ENCODE results near the gene EIF5AL1. TPM values are rescaled to one million over a fixed set of nuclear protein-coding genes. Genes with fewer than 3 reads are reported as not detected.

Gene EIF5AL1
- total and polyA plus RNA-seq, 2 of the 4 experiments (the other 2 are of a cell fraction) = 1.1 to 1.4 TPM

DNA sequence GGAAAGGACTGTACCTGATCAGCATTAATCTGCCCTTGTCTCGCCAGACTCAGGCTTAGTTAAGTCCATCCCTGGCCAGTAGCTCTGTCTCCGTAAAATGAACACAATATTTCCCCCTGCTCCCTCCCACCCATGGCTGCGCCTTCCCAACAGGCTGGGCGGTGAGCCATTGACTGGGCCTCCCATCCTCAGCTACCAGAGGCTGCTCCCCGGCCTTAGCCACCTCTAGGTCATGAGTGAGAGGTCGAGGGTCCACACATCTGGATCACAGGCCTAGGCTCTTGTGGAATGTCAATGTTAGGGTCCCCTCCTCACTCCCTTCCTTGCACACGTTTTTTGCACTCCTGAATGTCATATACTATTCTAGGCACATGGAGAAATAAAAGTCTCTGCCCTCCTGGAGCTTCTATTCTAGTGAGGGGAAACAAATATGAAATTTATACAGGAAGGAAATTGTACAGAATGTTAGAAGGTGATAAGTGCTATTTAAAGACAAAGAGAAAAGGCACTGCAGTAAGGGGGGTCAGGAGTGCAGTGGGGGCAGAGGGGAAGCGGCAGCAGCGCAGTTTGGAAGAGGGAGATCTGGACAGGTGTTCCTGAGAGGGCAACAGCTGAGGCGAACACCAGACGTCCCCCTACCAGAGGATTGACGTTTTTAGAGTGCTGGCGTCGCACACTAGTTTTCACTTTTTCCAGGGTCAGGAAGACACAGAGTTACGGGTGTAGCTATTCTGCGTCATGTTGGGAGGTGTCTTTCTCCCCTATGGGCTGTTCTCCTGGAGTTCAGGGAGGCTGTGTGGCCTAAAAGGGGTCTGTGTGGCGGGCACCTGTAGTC, 17.2 kb upstream of the EIF5AL1 start:
- ATAC-seq (ENCODE audit: low read depth) = no peak
- BruUV-seq (replicated peaks) = no TSS peak
- intact Hi-C loops (cut with micrococcal nuclease) = no loop called here

More for the DNA sequence above, 17.2 kb upstream of the EIF5AL1 start:
- no peaks in the 10 kb centered on the region for H4K20me1 ChIP-seq (ENCODE audit: insufficient read depth, low read length)
- H3K9ac ChIP-seq (ENCODE audit: low read depth, low read length) = no peak overlapping the region
- no peak overlapping the region for H4K91ac ChIP-seq (ENCODE audit: insufficient read depth, low read depth, low read length)
- CTCF ChIA-PET = no interaction called here
- no peak overlapping the region for H2BK15ac ChIP-seq (ENCODE audit: low read depth, low read length)
- no peak overlapping the region for H2AK9ac ChIP-seq (replicated peaks; ENCODE audit: low read depth, low read length, poor library complexity)
- H3K9me1 ChIP-seq (ENCODE audit: insufficient read depth, low read length) = peaks cover 8% of the 10 kb centered on the region
- no peak overlapping the region for H2BK20ac ChIP-seq (ENCODE audit: low read depth, low read length)
- H3K9me3 ChIP-seq (ENCODE audit: control insufficient read depth, insufficient read depth, low read length) = no peaks in the 10 kb centered on the region
- dilution Hi-C loops (cut with HindIII; ENCODE audit: low sequenced_read_pairs, unreplicated experiment) = no loop called here
- H3K79me1 ChIP-seq (ENCODE audit: low read depth in 1 of 2, low read length in 2 of 2) = no peaks in the 10 kb centered on the region
- H2BK120ac ChIP-seq (ENCODE audit: low read depth, low read length) = no peak overlapping the region
- H2AFZ ChIP-seq (replicated peaks; ENCODE audit: low read length, poor library complexity) = no peak overlapping the region
- TF ChIP-seq CEBPB (IDR thresholded peaks at IDR 0.05; ENCODE audit: low read depth, low read length) = no peak
- TF ChIP-seq, protein P1, sequence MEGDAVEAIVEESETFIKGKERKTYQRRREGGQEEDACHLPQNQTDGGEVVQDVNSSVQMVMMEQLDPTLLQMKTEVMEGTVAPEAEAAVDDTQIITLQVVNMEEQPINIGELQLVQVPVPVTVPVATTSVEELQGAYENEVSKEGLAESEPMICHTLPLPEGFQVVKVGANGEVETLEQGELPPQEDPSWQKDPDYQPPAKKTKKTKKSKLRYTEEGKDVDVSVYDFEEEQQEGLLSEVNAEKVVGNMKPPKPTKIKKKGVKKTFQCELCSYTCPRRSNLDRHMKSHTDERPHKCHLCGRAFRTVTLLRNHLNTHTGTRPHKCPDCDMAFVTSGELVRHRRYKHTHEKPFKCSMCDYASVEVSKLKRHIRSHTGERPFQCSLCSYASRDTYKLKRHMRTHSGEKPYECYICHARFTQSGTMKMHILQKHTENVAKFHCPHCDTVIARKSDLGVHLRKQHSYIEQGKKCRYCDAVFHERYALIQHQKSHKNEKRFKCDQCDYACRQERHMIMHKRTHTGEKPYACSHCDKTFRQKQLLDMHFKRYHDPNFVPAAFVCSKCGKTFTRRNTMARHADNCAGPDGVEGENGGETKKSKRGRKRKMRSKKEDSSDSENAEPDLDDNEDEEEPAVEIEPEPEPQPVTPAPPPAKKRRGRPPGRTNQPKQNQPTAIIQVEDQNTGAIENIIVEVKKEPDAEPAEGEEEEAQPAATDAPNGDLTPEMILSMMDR (conservative IDR thresholded peaks at IDR 0.05; ENCODE audit: low read depth, low read length) = no peak
- no peak for TF ChIP-seq SMC3 (IDR thresholded peaks at IDR 0.05; ENCODE audit: low read depth, low read length)
- no peak for TF ChIP-seq MAFK (IDR thresholded peaks at IDR 0.05; ENCODE audit: low read depth, low read length)
- TF ChIP-seq RAD21 (IDR thresholded peaks at IDR 0.05; ENCODE audit: low read length) = no peak
- no peak for TF ChIP-seq RFX5 (IDR thresholded peaks at IDR 0.05; ENCODE audit: low read depth, low read length)
- no peak for TF ChIP-seq MAZ (IDR thresholded peaks at IDR 0.05; ENCODE audit: borderline replicate concordance, low read depth, low read length)
- TF ChIP-seq NFE2L2 (IDR thresholded peaks at IDR 0.05; ENCODE audit: low read depth, low read length) = no peak
- TF ChIP-seq ELK1 (IDR thresholded peaks at IDR 0.05; ENCODE audit: borderline replicate concordance, low read depth, low read length) = no peak
- no peak for TF ChIP-seq BHLHE40 (IDR thresholded peaks at IDR 0.05; ENCODE audit: low read depth, low read length)
- TF ChIP-seq CHD1 (IDR thresholded peaks at IDR 0.05; ENCODE audit: low read depth, low read length) = no peak
- TF ChIP-seq RCOR1 (IDR thresholded peaks at IDR 0.05; ENCODE audit: insufficient replicate concordance, low read length) = no peak
- TF ChIP-seq POLR2A (IDR thresholded peaks at IDR 0.05; ENCODE audit: low read depth, low read length) = no peak
- H3K23ac ChIP-seq (ENCODE audit: low read depth, low read length) = no peak overlapping the region
- in situ Hi-C loops (cut with MboI; ENCODE audit: low sequenced_read_pairs) = loop anchor here (25.0 kb wide), 1 partner anchor 108 kb away; no protein-coding TSS in a partner anchor
- no peak for DNase-seq
- no peak overlapping the region for H3K18ac ChIP-seq (ENCODE audit: low read depth, low read length)
- no peak overlapping the region for H3K56ac ChIP-seq (ENCODE audit: extremely low read depth, insufficient read depth, low read length)
- H3K27ac ChIP-seq (ENCODE audit: insufficient read depth, low read length) = no peak overlapping the region
- no peak overlapping the region for H4K8ac ChIP-seq (ENCODE audit: low read depth in 2 of 2, low read length in 2 of 2)
- no peak overlapping the region for H3K14ac ChIP-seq (replicated peaks; ENCODE audit: low read depth, low read length)
- WGBS, 2 experiments (ENCODE audit: extremely low coverage in 2 of 2, insufficient read length in 1 of 2) = 61% methylated on average over 4 of the region's 17 CpGs; no CpG with 5 or more reads in 1 of the 2 experiments
- no peak overlapping the region for H3K4me2 ChIP-seq (ENCODE audit: low read depth, low read length)
- POLR2A ChIA-PET (ENCODE audit: unreplicated experiment) = no interaction called here
- H3K4me1 ChIP-seq (ENCODE audit: control insufficient read depth, insufficient read depth, low read length) = peaks cover 9% of the 10 kb centered on the region
- H2AK5ac ChIP-seq (ENCODE audit: low read depth, low read length) = no peak overlapping the region
- H3K27me3 ChIP-seq (ENCODE audit: control insufficient read depth, insufficient read depth, low read length) = peaks cover 25% of the 10 kb centered on the region
- H3K4ac ChIP-seq (ENCODE audit: low read depth, low read length) = no peak overlapping the region
- no peak overlapping the region for H2BK5ac ChIP-seq (ENCODE audit: low read depth, low read length, poor library complexity, severe bottlenecking)
- no peaks in the 10 kb centered on the region for H3K36me3 ChIP-seq (ENCODE audit: control insufficient read depth, insufficient read depth, low read length)
- H4K5ac ChIP-seq (ENCODE audit: low read depth, low read length) = no peak overlapping the region
- no peak overlapping the region for H3K4me3 ChIP-seq (ENCODE audit: insufficient read depth, low read depth, low read length)

Data from IMR-90 (cell line).